GM21619 (cell line): ENCODE measurements around the gene CABP2.
"Not testable (repeated sequence)": the region's sequence is repeated elsewhere in the genome, so short reads cannot be mapped to it uniquely, and the experiment has no call there.

Experiments used
- ATAC-seq: cut with Tn5 transposase; IDR thresholded peaks from one replicate; pipeline ENCODE4 v1.9.1; 2021; ENCODE audit not compliant: unreplicated experiment

Gene CABP2

DNA sequence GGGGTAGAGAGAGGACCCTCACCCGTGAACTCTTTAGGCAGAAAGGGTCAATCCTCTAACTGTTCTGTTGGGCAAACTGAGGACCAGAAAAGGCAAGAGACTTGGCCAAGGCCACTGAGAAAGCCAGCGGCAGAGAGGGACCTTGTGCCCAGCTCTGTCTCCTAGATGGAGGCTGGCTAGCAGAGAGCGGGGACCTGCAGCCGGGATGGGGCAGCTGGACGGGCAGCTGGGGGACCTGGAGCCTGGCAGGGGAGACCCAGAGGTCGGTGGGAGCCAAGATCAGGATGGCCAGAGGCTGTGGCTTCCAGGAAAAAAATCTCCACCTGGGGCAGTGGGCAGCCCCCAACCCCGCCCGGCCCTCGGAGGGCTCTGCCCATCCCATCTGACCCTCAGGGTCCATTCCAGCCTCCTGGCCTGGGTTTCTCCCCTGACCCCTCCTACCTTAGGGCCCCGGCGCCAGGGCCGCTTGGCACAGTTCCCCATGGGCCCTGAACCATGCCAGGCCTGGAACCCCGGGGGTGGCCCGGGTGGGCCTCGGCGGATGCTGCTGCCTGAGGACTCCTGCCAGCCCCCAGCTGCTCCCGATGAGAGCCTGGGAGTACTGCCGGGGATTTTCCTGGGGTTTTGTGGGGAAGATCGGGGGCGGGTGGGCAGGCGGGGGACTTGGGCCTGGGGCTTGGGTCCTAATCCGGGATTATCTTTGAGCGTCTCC lies at the start of gene CABP2:
Gene CABP2, minus strand, starts transcription at position 603 of the 712 bp plus-strand sequence. Its CDS starts 120 bp downstream, at position 483.
- ATAC-seq = no peak

DNA sequence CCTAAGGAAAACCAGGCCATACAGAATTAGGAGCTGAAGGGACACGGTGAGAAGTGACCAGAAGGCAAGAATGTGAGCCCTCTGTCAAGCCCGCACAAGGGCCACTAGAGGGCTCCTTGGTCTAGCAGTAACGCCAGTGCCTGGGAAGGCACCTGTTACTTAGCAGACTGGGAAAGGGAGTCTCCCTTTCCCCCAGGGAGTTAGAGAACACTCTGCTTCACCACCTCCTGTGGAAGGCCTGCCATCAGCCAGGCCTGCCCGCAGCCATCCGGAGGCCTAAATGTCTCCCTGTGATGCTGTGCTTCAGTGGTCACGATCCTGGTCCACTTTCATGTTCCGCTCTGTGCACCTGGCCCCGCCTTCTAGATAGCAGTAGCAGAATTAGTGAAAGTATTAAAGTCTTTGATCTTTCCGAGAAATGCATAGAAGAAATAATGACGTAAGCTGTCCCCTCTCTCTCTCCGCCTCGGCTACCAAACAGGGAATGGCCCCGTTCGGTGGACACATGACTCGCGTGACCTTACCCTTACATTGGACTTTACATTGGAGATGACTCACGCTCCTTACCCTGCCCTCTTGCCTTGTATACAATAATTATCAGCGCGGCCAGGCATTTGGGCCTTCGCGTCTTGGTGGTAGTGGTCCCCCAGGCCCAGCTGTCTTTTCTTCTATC lies 49.6 kb upstream of the CABP2 start:
- ATAC-seq = no peak

DNA sequence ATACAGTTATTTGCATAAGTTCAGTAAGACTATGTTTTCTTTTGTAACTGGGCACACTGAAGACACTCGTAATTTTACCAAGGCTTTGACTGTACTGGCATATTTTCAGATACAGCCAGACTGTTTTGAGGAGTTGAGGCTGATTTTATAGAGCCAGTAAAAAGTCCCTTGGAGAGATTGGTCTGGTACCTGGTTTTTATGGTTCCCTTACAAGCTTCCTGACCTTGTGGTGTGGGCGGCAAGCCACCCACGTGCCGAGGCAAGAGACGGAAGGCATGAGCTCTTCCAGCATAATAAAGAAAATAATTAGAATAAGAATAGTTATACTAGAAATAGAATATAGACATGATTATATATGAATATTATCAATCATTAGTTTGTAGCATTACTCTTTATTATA lies 49.1 kb upstream of the CABP2 start:
- ATAC-seq = no peak

DNA sequence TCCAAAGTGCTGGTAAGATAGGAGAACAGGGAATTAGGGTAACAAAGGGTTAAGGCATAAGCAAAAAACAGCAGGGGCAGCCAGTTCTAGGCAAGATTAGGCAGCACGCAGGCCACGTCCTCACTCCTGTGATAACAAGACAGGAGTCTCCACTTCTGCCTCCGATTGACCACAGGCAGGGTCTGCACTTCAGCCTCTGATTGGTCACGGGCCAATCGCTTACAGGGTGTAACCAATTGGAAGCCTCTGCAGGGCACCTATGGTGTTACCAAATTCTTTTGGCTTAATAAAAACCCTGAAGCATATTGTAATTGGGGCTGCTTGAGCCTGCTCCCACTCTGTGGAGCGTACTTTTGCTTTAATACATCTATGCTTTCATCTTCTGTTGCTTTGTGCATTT lies 48.2 kb upstream of the CABP2 start:
- ATAC-seq = no peak

DNA sequence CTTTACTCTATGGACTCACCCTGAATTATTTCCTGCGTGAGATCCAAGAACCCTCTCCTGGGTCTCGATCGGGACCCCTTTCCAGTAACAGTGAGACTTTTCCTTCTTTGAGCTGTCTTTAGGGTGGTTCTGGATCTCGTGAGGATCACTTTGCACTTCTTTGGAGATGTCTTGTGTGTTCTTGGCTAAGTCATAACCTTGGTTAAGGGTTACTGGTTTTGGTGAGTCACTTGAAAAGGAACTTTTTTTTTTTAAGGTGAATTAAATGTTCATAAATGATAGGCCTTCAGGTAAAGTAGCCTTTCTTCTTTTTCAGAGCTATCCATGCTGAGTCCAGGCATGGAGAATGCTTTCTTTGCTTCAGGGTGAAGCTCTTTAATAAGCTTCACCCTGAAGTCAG lies 41.0 kb upstream of the CABP2 start:
- no peak for ATAC-seq

DNA sequence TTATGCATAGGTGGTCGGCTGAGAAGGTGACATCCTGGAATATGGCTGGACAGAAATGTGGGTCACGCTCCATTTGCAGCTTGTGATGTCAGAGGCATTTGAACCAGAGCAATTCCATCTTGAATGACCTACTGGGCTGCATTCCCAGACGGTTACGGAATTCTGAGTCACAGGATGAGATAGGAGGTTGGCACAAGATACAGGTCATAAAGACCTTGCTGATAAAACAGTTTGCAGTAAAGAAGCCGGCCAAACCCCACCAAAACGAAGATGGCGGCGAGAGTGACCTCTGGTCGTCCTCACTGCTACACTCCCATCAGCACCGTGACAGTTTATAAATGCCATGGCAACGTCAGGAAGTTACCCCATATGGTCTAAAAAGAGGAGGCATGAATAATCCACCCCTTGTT lies 40.5 kb upstream of the CABP2 start:
- not testable (repeated sequence) for ATAC-seq

DNA sequence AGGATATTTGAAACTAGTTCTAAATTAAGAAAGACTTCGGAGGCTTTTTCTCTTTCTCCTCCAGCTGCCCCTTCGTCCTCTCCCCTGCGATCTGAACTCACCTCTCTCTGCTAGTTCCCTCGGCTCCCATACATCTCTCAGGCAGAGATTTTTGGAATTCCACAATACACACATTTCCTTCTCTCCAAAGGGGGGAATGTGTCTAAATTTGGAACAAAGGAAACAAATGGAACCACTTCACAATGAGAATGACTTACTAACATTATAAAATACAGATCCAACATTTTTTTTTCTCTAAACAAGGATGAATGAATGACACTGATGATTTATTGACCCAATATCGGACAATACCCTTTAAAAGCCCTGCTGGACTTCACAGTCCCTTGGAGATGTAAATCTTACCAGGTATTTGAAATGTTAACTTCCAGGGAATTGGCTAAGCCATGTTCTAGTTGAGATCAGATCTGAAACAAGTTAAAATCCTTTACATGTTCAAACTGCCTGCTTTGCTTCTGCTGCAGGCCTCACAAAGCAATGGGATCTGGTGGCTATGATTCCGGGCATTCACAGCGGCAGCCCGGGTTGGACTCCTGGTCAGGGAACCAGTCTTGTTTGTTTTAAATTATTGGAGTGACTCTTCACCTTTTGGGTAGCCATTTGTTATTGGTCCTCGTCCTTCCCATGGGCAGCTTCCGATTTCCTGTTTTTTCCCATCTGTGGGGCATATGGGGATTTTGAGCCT lies 39.9 kb upstream of the CABP2 start:
- ATAC-seq = no peak

DNA sequence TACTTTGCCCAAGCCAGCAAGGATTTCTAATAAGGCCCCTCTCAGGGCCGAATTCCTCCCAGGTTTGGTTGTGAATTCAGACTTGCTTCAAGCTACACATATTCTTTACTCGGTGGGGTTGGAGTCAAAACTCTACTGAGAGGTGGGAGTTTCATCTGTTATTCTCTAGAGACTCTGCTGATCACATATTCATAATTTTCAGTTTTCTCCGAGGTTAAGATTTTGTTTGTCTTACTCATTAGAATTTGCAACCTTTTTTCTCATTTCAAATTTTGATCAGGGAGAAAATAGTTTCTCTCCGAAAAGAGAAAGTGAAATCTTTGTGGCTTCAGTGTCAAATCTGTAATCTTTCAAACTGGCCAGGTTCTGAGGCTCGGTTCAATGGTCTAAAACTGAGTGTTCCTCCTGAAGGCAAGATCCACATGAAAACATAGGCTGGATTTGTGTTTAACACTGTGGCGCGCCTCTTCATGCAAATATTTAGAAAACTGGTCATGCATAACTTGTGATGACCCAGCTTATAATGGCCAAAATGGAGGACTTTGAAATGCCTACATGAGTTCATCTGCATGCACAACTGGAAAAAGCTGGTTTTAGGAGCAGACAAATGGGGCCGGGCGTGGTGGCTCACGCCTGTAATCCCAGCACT lies 38.8 kb upstream of the CABP2 start:
- peak; percentile 72 for ATAC-seq

DNA sequence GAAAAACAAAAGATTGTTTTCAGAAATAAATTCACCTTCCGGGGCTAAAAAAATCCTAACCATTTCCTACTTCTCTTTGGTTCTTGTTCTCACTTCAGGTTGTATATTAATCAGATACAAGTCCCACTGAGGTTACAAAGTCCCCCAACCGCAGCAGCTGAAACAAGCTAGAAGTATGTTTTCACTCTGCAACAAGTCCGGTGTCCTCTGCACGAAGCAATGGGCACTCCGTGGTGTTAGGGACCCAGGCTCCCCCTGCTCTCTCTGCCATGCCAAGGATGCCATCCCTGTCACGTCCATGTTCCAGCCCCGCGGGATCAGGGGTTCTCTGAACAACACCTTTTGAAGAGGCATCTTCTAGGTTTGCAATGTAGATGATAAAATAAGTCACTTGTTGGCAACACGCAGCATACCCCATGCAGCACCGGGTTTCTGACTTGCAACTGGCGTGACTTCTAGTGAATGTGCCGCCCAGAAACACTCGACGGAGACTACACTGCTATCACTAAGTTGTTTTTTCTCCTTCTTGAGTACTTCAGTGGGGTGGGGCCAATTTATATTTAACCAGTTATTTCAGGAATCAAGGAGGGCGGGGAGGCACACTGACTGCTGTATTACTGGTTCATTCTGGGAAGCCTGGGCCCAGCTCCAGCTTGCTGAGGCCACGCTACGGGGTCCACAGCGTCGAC lies 35.0 kb upstream of the CABP2 start:
- ATAC-seq = no peak

DNA sequence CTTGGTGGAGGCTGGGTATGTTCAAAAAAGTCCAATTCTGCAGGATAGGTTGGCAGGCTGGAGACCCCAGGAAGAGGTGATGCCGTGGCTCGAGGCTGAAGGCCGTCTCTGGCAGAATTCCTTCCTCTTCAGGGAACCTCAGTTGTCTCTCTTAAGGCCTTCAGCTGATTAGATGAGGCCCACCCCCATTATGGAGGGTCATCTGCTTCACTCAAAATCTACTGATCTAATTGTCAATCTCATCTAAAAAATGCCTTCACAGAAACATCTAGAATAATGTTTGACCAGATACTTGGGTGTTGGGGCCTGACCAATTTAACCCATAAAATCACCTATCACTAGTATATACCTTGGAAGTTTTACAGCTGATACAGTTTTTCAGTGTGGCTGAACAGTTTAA lies 33.0 kb upstream of the CABP2 start:
- ATAC-seq = no peak

DNA sequence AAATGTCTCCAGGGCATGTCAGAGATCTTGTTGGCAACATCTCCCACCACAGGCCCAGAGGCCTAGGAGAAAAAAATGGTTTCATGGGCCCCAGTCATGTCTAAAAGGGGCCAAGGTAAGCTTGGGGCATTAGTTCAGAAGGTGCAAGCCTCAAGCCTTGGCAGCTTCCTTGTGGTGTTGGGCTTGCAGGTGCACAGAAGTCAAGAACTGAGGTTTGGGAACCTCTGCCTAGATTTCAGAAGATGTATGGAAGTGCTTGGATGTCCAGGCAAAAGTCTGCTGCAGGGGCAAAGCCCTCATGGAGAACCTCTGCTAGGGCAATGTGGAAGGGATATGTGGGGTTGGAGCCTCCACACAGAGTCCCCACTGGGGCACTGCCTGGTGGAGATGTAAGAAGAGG lies 28.5 kb upstream of the CABP2 start:
- not testable (repeated sequence) for ATAC-seq

DNA sequence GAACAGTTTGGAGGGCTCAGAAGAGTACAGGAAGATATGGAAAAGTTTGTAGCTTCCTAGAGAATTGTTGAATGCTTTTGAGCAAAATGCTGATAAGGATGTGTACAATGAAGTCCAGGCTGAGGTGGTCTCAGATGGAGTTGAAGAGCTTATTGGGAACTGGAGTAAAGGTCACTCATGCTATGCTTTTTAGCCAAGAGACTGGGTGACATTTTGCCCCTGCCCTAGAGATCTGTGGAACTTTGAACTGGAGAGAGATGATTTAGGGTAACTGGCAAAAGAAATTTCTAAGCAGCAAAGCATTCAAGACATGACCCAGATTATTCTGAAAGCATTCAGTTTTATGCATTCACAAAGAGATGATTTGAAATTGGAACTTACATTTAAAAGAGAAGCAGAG lies 27.9 kb upstream of the CABP2 start:
- ATAC-seq = no peak

DNA sequence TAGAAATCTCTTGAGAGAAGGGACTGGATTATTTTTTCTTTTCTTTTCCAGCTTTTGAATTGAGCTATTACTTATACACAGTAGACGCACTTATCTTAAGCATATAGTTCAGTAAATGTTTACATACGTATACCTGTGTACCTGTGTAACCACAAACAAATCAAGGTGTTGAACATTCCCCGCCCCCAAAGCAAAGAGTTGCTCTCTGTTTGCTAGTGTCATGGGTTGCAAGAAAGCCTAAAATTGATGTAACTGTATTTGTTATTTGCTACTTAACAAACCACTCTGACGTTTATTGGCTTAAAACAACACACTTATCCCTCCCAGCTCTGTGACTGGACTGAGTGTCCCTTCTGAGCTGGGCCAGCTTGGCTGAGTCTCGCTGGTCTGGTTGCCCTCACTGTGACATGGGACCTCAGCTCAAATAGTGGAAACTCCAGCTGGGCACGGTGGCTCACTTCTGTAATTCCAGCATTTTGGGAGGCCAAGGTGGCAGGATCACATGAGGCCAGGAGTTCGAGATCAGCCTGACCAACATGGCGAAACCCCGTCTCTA lies 25.4 kb upstream of the CABP2 start:
- no peak for ATAC-seq

DNA sequence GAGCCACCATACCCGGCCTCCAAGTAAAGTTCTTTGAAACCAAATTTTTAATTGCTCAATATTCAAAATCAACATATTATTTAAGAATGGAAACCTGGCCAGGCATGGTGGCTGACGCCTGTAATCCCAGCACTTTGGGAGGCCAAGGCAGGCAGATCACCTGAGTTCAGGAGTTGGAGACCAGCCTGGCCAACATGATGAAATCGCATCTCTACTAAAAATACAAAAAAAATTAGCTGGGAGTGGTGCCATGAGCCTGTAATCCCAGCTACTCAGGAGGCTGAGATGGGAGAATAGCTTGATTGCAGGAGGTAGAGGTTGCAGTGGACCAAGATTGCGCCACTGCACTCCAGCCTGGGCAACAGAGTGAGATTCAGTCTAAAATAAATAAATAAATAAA lies 24.9 kb upstream of the CABP2 start:
- ATAC-seq = not testable (repeated sequence)

DNA sequence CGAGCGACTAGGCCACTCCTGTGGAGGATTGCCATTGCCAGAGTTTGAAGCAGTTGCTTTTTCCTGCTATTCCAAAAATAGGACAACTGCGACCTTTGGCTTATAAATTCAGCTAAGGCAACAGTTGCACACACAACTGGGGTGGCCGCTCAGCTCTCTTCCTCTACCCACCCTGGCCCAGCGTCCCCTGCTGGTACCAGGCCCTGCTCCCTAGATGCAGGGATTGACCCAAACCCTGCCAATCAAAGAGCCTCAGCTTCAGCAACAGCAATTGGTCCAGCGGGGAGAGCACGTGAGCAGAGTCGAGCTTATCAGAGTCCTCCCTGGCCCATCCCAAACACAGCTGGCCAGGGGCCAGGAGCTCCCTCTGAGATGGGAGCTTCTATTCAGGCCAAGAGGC lies 22.0 kb upstream of the CABP2 start:
- no peak for ATAC-seq

DNA sequence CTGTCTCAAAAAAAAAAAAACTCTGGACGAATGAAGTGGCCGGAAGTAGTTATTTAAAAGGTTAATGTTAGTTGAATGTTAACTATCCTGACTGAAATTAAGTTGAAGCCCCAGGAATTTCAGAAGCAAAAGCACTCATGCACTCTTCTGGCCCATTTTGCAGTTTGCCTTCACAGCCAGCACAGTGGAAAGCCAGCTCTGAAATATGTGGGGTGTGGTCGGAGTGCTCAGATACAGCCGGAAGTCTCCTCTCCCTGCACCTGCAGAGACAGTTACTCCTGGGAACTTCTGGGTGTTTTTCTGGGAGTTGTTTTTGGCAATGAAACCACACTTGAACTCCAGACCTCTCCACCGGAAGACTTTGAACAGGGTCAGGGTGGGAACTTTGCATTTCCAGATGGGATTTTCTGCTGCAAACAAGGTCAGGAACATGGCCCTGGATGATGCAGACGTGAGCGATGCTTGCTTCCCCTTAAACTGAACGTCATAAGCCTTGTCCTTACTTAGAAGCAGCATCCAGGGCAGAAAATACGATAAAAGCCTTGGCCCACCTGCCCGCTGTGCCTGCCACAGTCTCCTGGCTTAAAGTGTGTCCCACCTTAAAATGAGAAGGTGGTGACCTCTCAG lies 21.5 kb upstream of the CABP2 start:
- no peak for ATAC-seq

DNA sequence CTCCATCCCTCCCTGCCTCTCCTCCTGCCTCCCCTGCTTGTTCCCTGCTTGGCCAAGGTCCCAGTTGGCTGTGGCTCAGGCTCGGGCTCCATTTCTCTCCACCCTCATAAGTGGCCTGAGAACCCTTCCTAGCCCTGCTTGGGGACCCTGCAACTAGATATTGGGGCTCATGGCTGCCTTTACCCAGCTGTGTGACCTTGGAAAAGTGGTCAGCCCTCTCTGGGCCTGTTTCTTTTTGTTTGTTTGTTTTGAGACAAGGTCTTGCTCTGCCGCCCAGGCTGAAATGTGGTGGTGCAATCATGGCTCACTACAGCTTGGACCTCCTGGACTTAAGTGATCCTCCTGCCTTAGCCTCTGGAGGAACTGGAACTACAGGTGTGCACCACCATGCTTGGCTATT lies 20.3 kb upstream of the CABP2 start:
- ATAC-seq = no peak

DNA sequence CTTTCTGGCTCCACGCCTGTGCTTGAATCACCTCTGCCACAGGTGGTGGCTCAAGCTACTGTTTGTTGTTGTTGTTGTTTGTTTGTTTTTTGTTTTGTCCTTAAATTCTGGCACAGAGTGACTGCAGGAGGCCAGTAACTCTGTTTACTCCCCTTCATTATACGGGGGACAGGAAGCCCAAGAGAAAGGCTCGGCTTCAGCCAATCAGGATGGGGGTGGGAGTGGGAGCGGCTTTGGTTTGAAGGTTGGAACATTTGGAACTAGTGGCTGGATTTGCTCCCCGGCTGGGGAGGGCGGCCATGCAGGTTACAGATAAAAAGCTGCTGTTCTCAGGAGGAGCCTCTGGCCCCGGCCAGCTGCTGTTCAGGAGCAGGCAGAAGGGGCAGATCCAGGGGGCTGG lies 19.7 kb upstream of the CABP2 start:
- no peak for ATAC-seq

DNA sequence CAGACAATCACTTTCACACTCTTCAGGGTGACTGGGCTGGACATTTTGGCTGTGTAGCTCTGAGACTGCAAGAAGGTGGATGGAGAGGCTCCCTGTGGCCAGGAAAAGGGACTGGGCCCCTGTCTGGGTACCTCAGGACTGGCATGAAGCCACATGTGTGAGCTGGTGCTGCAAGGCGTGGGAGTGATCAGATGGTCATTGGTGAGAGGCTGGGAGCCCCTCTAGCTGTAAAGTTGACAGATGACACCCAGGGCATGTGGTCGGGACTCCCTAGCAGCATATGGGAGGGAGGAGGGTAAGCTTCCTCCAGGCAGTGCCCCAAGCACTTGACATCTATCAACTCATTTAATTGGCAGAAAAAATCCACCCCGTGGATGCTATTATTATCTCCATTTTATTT lies 18.9 kb upstream of the CABP2 start:
- no peak for ATAC-seq

DNA sequence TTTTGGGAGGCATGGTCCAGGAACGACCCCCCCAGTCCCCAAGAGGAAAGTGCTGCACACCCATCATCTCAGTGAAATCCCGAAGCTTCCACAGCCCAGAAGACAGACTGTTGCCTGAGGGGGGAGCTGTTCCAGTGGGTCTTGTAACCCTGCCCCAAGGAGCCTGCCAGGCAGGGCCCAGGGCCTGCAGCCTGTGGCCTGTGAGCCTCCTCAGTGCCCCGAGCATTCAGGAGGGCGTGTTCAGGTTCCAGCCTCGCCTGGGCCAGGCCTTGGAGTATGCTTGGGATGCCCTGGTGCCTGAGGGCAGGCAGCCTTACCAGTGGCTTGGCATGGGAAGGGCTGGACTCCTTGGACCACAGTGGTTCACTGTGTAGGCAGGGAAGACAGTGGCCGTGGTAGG lies 18.0 kb upstream of the CABP2 start:
- ATAC-seq = no peak
